Keratinocyte (primary cell): Measurements from ENCODE around the gene TPGS1. TPM values are rescaled to one million over a fixed set of nuclear protein-coding genes. Genes with fewer than 3 reads are reported as not detected.

Experiments
- DNase-seq: peaks from one replicate; pipeline ENCODE4 v3.0.0-alpha.2; 2011; ENCODE audit warnings: low read depth, missing footprints, low spot score
- FAIRE-seq: peaks from 2 replicates; lab custom pipeline; 2011; peaks lifted over from hg19 to GRCh38; lab: Jason Lieb, UNC
- H2AFZ ChIP-seq: 2 replicates; pipeline ENCODE4 v1.6.0; 2012; ENCODE audit warnings: low read length, control low read depth, inconsistent platforms; ENCODE audit not compliant: control insufficient read depth
- H3K27ac ChIP-seq: 2 replicates; pipeline ENCODE4 v1.5.1; 2011; ENCODE audit warnings: low read length; ENCODE audit not compliant: control insufficient read depth, insufficient read depth
- H3K27me3 ChIP-seq: 3 replicates; pipeline ENCODE4 v1.6.0; 2011; ENCODE audit warnings: low read length; ENCODE audit not compliant: control insufficient read depth, insufficient read depth; ENCODE audit errors: extremely low read depth
- H3K36me3 ChIP-seq, 2 experiments: 2 replicates in 1 of 2; 3 replicates in 1 of 2; pipeline ENCODE4 v1.5.1; 2011; ENCODE audit warnings: low read length in 2 of 2, mild to moderate bottlenecking in 1 of 2; ENCODE audit not compliant: control insufficient read depth in 2 of 2, insufficient read depth in 2 of 2; ENCODE audit errors: extremely low read depth in 1 of 2
- H3K4me1 ChIP-seq: 3 replicates; pipeline ENCODE4 v1.5.1; 2011; ENCODE audit warnings: low read length; ENCODE audit not compliant: control insufficient read depth, insufficient read depth; ENCODE audit errors: extremely low read depth
- H3K4me2 ChIP-seq: 3 replicates; pipeline ENCODE4 v1.6.0; 2011; ENCODE audit warnings: low read depth, low read length; ENCODE audit not compliant: control insufficient read depth, insufficient read depth; ENCODE audit errors: extremely low read depth
- H3K4me3 ChIP-seq, 3 experiments: fragments of 200-600 bp in 1 of 3; sonication (generic) in 1 of 3; 2 replicates in 2 of 3; 3 replicates in 1 of 3; pipeline ENCODE4 v1.5.1; 2011 to 2016; ENCODE audit warnings: low read length in 3 of 3, mild to moderate bottlenecking in 3 of 3, control low read depth in 2 of 3, inconsistent platforms in 1 of 3, low read depth in 1 of 3, mixed read lengths in 1 of 3, mixed run types in 1 of 3, moderate library complexity in 1 of 3; ENCODE audit not compliant: control insufficient read depth in 2 of 3, insufficient read depth in 2 of 3; ENCODE audit errors: extremely low read depth in 1 of 3
- H3K79me2 ChIP-seq: 2 replicates; pipeline ENCODE4 v1.6.0; 2012; ENCODE audit warnings: low read length; ENCODE audit not compliant: control insufficient read depth, insufficient read depth
- H3K9ac ChIP-seq: 3 replicates; pipeline ENCODE4 v1.6.0; 2011; ENCODE audit warnings: low read length; ENCODE audit not compliant: control insufficient read depth, insufficient read depth; ENCODE audit errors: extremely low read depth
- H3K9me1 ChIP-seq: 3 replicates; pipeline ENCODE4 v1.6.0; 2011; ENCODE audit warnings: low read length; ENCODE audit not compliant: control insufficient read depth, insufficient read depth; ENCODE audit errors: extremely low read depth
- H3K9me3 ChIP-seq: 2 replicates; pipeline ENCODE4 v1.5.1; 2012; ENCODE audit warnings: low read depth, low read length; ENCODE audit not compliant: control insufficient read depth
- H4K20me1 ChIP-seq: 3 replicates; pipeline ENCODE4 v1.6.0; 2011; ENCODE audit warnings: low read length; ENCODE audit not compliant: control insufficient read depth, insufficient read depth; ENCODE audit errors: extremely low read depth
- CTCF ChIP-seq, 3 experiments: IDR thresholded peaks in 1 of 3; conservative IDR thresholded peaks in 1 of 3; optimal IDR thresholded peaks in 1 of 3; 2 replicates in 2 of 3; 3 replicates in 1 of 3; pipeline versions ENCODE3 to v1.5.1; 2011; ENCODE audit warnings: low read length in 3 of 3, mild to moderate bottlenecking in 3 of 3, moderate library complexity in 2 of 3, control low read depth in 1 of 3, inconsistent platforms in 1 of 3; ENCODE audit not compliant: insufficient read depth in 2 of 3; ENCODE audit errors: extremely low read depth in 1 of 3
- EZH2 ChIP-seq: IDR thresholded peaks from one replicate; pipeline ENCODE4 v1.6.1; 2012; ENCODE audit warnings: inconsistent platforms, mild to moderate bottlenecking, low read length, moderate library complexity
- dilution Hi-C: fragments of 300-500 bp; cut with MboI; formaldehyde crosslinking; loops from one replicate; pipeline ENCODE4 v1.7.0; 2020; ENCODE audit warnings: low sequenced_read_pairs; ENCODE audit not compliant: extremely low pct_ligation_motif_present
- polyA plus RNA-seq, 5 experiments: library from polyadenylated mRNA; depleted of rRNA in 3 of 5; stranded (reverse) in 3 of 5; stranded (forward) in 1 of 5; unstranded in 1 of 5; fragments of >200 nt; gene quantifications; 1 replicate in 1 of 5; 2 replicates in 3 of 5; 3 replicates in 1 of 5; pipeline versions ENCODE4 v1.2.1 to v1.2.3, GENCODE V29; 2011 to 2012; ENCODE audit warnings: missing spikeins in 2 of 5, low read depth in 1 of 5, low replicate concordance in 1 of 5

TPGS1 gene
- polyA plus RNA-seq, 1 donor (not counting 4 experiments of a cell fraction or from before 2014, with no cell fraction given) = 1.4 TPM

GRCh38 chr19:495402-496111 is 11.7 kb upstream of the TPGS1 start:
- Histone ChIP-seq H3K4me1 (no peaks in the 10 kb centered on the region), H3K79me2 (no peaks in the 10 kb centered on the region), H3K27ac (no peak overlapping the region), H3K4me2 (no peak overlapping the region), H3K9me1 (no peaks in the 10 kb centered on the region), H3K27me3 (peaks cover 25% of the 10 kb centered on the region), H2AFZ (no peak overlapping the region), H3K36me3 (no peaks in the 10 kb centered on the region), H4K20me1 (no peaks in the 10 kb centered on the region), H3K9me3 (no peaks in the 10 kb centered on the region), H3K9ac (no peak overlapping the region), H3K4me3 (no peak overlapping the region)
- TF ChIP-seq CTCF (optimal IDR thresholded peaks at IDR 0.05 in 1 of 3, IDR thresholded peaks at IDR 0.05 in 1 of 3, conservative IDR thresholded peaks at IDR 0.05 in 1 of 3; ENCODE audit: extremely low read depth in 1 of 3, insufficient read depth in 2 of 3, low read length in 3 of 3) (peak; percentile 55 to 88 (median 61)), EZH2 (no peak)
- FAIRE-seq = no peak
- no peak for DNase-seq
- dilution Hi-C loops = no loop called here

- dilution Hi-C loops = no loop called here
- no peak for FAIRE-seq
- H3K4me1 ChIP-seq = no peaks in the 10 kb centered on the region
- TF ChIP-seq EZH2 (no peak), CTCF (optimal IDR thresholded peaks at IDR 0.05 in 1 of 3, IDR thresholded peaks at IDR 0.05 in 1 of 3, conservative IDR thresholded peaks at IDR 0.05 in 1 of 3; ENCODE audit: extremely low read depth in 1 of 3, insufficient read depth in 2 of 3, low read length in 3 of 3) (no peak)
- H3K79me2 ChIP-seq = no peaks in the 10 kb centered on the region
- no peaks in the 10 kb centered on the region for H4K20me1 ChIP-seq
- H3K9me1 ChIP-seq = no peaks in the 10 kb centered on the region
- no peak for DNase-seq
- H2AFZ ChIP-seq = no peak within 1 kb of the TSS
- H3K9ac ChIP-seq = no peak within 1 kb of the TSS
- no peak within 1 kb of the TSS for H3K27ac ChIP-seq
- no peaks in the 10 kb centered on the region for H3K9me3 ChIP-seq
- H3K27me3 ChIP-seq = peaks cover 25% of the 10 kb centered on the region
- H3K4me2 ChIP-seq = no peak within 1 kb of the TSS
- no peak within 1 kb of the TSS for H3K4me3 ChIP-seq
- H3K36me3 ChIP-seq = no peaks in the 10 kb centered on the region
Measured at GRCh38 chr19:496112-496665, 11.1 kb upstream of the TPGS1 start, which contains the start of gene MADCAM1. Gene MADCAM1, plus strand, starts transcription at chr19:496486. Its CDS starts 14 bp downstream, at chr19:496500.
